ENCODE measurements around the gene AMOTL1. TPM values are rescaled to one million over a fixed set of nuclear protein-coding genes. Genes with fewer than 3 reads are reported as not detected.
A peak's percentile ranks its signal among the peaks of the same experiment; 100 is the strongest.

AMOTL1 gene
- under 1 TPM; 0.25 to 0.73 (median 0.69) TPM for total RNA-seq

- H3K9me3 Mint-ChIP-seq: no peaks in the 10 kb centered on the region
- H3K27me3 Mint-ChIP-seq (ENCODE audit: low read depth): peaks cover 29% of the 10 kb centered on the region
- H3K36me3 Mint-ChIP-seq (ENCODE audit: insufficient read depth): no peaks in the 10 kb centered on the region
- peak; percentile 42 to 44 for ATAC-seq
- peak within 1 kb of the TSS; percentile 63 for H3K4me3 Mint-ChIP-seq
- H3K4me1 Mint-ChIP-seq (ENCODE audit: low read depth): peaks cover 7% of the 10 kb centered on the region
- DNase-seq: no peak
These were observed at the start of gene AMOTL1 for GRCh38 chr11:94767701-94768601. AMOTL1 (plus strand) TSS chr11:94768356; CDS start chr11:94768512, 156 bp downstream.

- ATAC-seq: no peak
- Mint-ChIP-seq H3K36me3 (ENCODE audit: insufficient read depth) (no peaks in the 10 kb centered on the region), H3K4me1 (ENCODE audit: low read depth) (no peaks in the 10 kb centered on the region), H3K27me3 (ENCODE audit: low read depth) (peaks cover 29% of the 10 kb centered on the region), H3K9me3 (no peaks in the 10 kb centered on the region), H3K4me3 (no peak overlapping the region)
- DNase-seq: no peak
These were observed 48.3 kb upstream of the AMOTL1 start for GRCh38 chr11:94719876-94720275.

GRCh38 chr11:94721565-94722292 is 46.4 kb upstream of the AMOTL1 start:
- DNase-seq (no peak), ATAC-seq (no peak)
- no peaks in the 10 kb centered on the region for H3K9me3 Mint-ChIP-seq
- no peaks in the 10 kb centered on the region for H3K36me3 Mint-ChIP-seq (ENCODE audit: insufficient read depth)
- peaks cover 21% of the 10 kb centered on the region for H3K27me3 Mint-ChIP-seq (ENCODE audit: low read depth)
- no peak overlapping the region for H3K4me3 Mint-ChIP-seq
- H3K4me1 Mint-ChIP-seq (ENCODE audit: low read depth): no peaks in the 10 kb centered on the region

GRCh38 chr11:94722735-94723134 is 45.4 kb upstream of the AMOTL1 start:
- no peaks in the 10 kb centered on the region for H3K4me1 Mint-ChIP-seq (ENCODE audit: low read depth)
- no peak for DNase-seq
- H3K9me3 Mint-ChIP-seq: no peaks in the 10 kb centered on the region

GRCh38 chr11:94725097-94725496 is 43.1 kb upstream of the AMOTL1 start:
- Mint-ChIP-seq H3K36me3 (ENCODE audit: insufficient read depth) (no peaks in the 10 kb centered on the region), H3K27me3 (ENCODE audit: low read depth) (peaks cover 14% of the 10 kb centered on the region), H3K9me3 (no peaks in the 10 kb centered on the region), H3K4me3 (no peak overlapping the region), H3K4me1 (ENCODE audit: low read depth) (no peaks in the 10 kb centered on the region)
- DNase-seq (no peak), ATAC-seq (no peak)

More at GRCh38 chr11:94722735-94723134, 45.4 kb upstream of the AMOTL1 start:
- Mint-ChIP-seq H3K27me3 (ENCODE audit: low read depth) (peaks cover 15% of the 10 kb centered on the region), H3K4me3 (no peak overlapping the region), H3K36me3 (ENCODE audit: insufficient read depth) (no peaks in the 10 kb centered on the region)
- no peak for ATAC-seq

- H3K9me3 Mint-ChIP-seq: no peaks in the 10 kb centered on the region
- H3K4me1 Mint-ChIP-seq (ENCODE audit: low read depth): no peaks in the 10 kb centered on the region
- no peak overlapping the region for H3K4me3 Mint-ChIP-seq
- no peak for ATAC-seq
- peaks cover 9% of the 10 kb centered on the region for H3K27me3 Mint-ChIP-seq (ENCODE audit: low read depth)
- DNase-seq: no peak
- H3K36me3 Mint-ChIP-seq (ENCODE audit: insufficient read depth): no peaks in the 10 kb centered on the region
These were observed 40.3 kb upstream of the AMOTL1 start for GRCh38 chr11:94727819-94728218.

- Mint-ChIP-seq H3K9me3 (no peaks in the 10 kb centered on the region), H3K36me3 (ENCODE audit: insufficient read depth) (no peaks in the 10 kb centered on the region), H3K4me1 (ENCODE audit: low read depth) (no peaks in the 10 kb centered on the region), H3K4me3 (no peak overlapping the region), H3K27me3 (ENCODE audit: low read depth) (peaks cover 8% of the 10 kb centered on the region)
- DNase-seq (no peak), ATAC-seq (no peak)
These were observed 39.6 kb upstream of the AMOTL1 start for GRCh38 chr11:94728541-94728940.

- Mint-ChIP-seq H3K9me3 (no peaks in the 10 kb centered on the region), H3K27me3 (ENCODE audit: low read depth) (peaks cover 8% of the 10 kb centered on the region), H3K4me1 (ENCODE audit: low read depth) (no peaks in the 10 kb centered on the region), H3K36me3 (ENCODE audit: insufficient read depth) (no peaks in the 10 kb centered on the region), H3K4me3 (no peak overlapping the region)
- DNase-seq (no peak), ATAC-seq (no peak)
These were observed 39.0 kb upstream of the AMOTL1 start for GRCh38 chr11:94728966-94729751.

GRCh38 chr11:94730153-94730552 is 38.0 kb upstream of the AMOTL1 start:
- no peak for ATAC-seq
- Mint-ChIP-seq H3K36me3 (ENCODE audit: insufficient read depth) (no peaks in the 10 kb centered on the region), H3K27me3 (ENCODE audit: low read depth) (peaks cover 3% of the 10 kb centered on the region), H3K9me3 (no peaks in the 10 kb centered on the region), H3K4me1 (ENCODE audit: low read depth) (no peaks in the 10 kb centered on the region), H3K4me3 (no peak overlapping the region)
- DNase-seq: no peak

- ATAC-seq (no peak), DNase-seq (no peak)
- H3K9me3 Mint-ChIP-seq: no peaks in the 10 kb centered on the region
These were observed 36.1 kb upstream of the AMOTL1 start for GRCh38 chr11:94731880-94732601.

GRCh38 chr11:94732617-94733281 is 35.4 kb upstream of the AMOTL1 start:
- Mint-ChIP-seq H3K9me3 (no peaks in the 10 kb centered on the region), H3K4me3 (no peak overlapping the region), H3K4me1 (ENCODE audit: low read depth) (no peaks in the 10 kb centered on the region), H3K36me3 (ENCODE audit: insufficient read depth) (no peaks in the 10 kb centered on the region), H3K27me3 (ENCODE audit: low read depth) (peaks cover 2% of the 10 kb centered on the region)
- ATAC-seq: no peak
- DNase-seq: no peak

More at GRCh38 chr11:94731880-94732601, 36.1 kb upstream of the AMOTL1 start:
- Mint-ChIP-seq H3K27me3 (ENCODE audit: low read depth) (peaks cover 2% of the 10 kb centered on the region), H3K36me3 (ENCODE audit: insufficient read depth) (no peaks in the 10 kb centered on the region), H3K4me3 (no peak overlapping the region), H3K4me1 (ENCODE audit: low read depth) (no peaks in the 10 kb centered on the region)

- H3K27me3 Mint-ChIP-seq (ENCODE audit: low read depth): peaks cover 2% of the 10 kb centered on the region
- H3K4me3 Mint-ChIP-seq: no peak overlapping the region
- H3K36me3 Mint-ChIP-seq (ENCODE audit: insufficient read depth): no peaks in the 10 kb centered on the region
- H3K9me3 Mint-ChIP-seq: no peaks in the 10 kb centered on the region
- H3K4me1 Mint-ChIP-seq (ENCODE audit: low read depth): no peaks in the 10 kb centered on the region
- DNase-seq (no peak), ATAC-seq (no peak)
These were observed 33.4 kb upstream of the AMOTL1 start for GRCh38 chr11:94734563-94735275.

GRCh38 chr11:94735907-94736306 is 32.2 kb upstream of the AMOTL1 start:
- no peaks in the 10 kb centered on the region for H3K36me3 Mint-ChIP-seq (ENCODE audit: insufficient read depth)
- DNase-seq: no peak
- peaks cover 3% of the 10 kb centered on the region for H3K4me1 Mint-ChIP-seq (ENCODE audit: low read depth)
- H3K9me3 Mint-ChIP-seq: no peaks in the 10 kb centered on the region
- no peak for ATAC-seq
- peaks cover 5% of the 10 kb centered on the region for H3K27me3 Mint-ChIP-seq (ENCODE audit: low read depth)
- H3K4me3 Mint-ChIP-seq: no peak overlapping the region
